ENCODE data around the gene PIEZO2.

DNA sequence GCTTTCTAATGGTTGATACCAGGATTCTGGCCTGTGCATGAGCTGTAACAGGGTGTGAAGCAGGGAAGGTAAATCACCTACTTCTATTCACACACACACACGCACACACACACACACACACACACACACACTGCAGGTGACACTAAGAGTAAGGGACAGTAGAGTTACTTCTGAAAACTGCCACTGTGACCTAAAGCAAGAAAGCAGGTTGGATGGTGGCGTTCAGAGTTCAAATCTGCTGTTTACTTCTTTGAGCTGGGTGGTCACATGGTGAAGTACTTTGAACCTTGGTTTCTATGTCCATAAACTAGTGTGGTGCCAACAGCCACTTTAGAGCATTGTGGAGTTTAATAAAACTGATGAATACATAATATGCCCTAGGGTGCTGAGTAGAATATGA lies 248.0 kb downstream of the PIEZO2 start:
- TF ChIP-seq, protein P1, sequence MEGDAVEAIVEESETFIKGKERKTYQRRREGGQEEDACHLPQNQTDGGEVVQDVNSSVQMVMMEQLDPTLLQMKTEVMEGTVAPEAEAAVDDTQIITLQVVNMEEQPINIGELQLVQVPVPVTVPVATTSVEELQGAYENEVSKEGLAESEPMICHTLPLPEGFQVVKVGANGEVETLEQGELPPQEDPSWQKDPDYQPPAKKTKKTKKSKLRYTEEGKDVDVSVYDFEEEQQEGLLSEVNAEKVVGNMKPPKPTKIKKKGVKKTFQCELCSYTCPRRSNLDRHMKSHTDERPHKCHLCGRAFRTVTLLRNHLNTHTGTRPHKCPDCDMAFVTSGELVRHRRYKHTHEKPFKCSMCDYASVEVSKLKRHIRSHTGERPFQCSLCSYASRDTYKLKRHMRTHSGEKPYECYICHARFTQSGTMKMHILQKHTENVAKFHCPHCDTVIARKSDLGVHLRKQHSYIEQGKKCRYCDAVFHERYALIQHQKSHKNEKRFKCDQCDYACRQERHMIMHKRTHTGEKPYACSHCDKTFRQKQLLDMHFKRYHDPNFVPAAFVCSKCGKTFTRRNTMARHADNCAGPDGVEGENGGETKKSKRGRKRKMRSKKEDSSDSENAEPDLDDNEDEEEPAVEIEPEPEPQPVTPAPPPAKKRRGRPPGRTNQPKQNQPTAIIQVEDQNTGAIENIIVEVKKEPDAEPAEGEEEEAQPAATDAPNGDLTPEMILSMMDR (IDR thresholded peaks at IDR 0.05; ENCODE audit: poor library complexity), result no peak
- no peak for TF ChIP-seq EZH2 (IDR thresholded peaks at IDR 0.05; ENCODE audit: borderline replicate concordance)

All from hepatocyte (in vitro differentiated cells).